Measurements from ENCODE around the gene TGFBRAP1. TPM values are rescaled to one million over a fixed set of nuclear protein-coding genes. Genes with fewer than 3 reads are reported as not detected.
"Not testable (repeated sequence)": the region's sequence is repeated elsewhere in the genome, so short reads cannot be mapped to it uniquely, and the experiment has no call there.

Gene TGFBRAP1
- total RNA-seq, 2 donors from 2014 or later = 15.5 to 17.4 TPM

DNA sequence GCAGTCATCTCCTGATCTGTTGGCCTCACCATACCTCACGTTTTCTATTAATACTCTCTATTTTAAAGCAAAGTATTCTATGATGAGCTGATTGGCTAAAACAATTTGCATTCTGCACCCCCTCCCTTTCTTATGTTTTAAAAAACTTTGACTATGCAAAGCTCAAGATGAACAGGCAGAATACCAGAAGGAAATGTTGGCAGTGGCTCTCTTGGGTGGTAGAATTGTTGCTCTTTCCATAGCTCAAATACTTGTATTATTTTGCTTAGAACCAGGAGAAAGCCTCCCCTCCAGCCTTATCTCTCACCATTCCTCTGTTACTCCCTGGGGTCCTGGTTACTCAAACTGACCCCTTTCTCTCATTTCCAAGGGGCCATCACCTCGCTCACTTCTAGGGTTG lies 73.6 kb downstream of the TGFBRAP1 start:
- H3K27ac ChIP-seq (ENCODE audit: low read depth, low read length) = no peak overlapping the region
- H3K4me3 ChIP-seq (ENCODE audit: low read length) = no peak overlapping the region
- H3K27me3 ChIP-seq (ENCODE audit: control insufficient read depth, insufficient read depth, low read length, poor library complexity, severe bottlenecking) = no peaks in the 10 kb centered on the region
- TF ChIP-seq, protein P1, sequence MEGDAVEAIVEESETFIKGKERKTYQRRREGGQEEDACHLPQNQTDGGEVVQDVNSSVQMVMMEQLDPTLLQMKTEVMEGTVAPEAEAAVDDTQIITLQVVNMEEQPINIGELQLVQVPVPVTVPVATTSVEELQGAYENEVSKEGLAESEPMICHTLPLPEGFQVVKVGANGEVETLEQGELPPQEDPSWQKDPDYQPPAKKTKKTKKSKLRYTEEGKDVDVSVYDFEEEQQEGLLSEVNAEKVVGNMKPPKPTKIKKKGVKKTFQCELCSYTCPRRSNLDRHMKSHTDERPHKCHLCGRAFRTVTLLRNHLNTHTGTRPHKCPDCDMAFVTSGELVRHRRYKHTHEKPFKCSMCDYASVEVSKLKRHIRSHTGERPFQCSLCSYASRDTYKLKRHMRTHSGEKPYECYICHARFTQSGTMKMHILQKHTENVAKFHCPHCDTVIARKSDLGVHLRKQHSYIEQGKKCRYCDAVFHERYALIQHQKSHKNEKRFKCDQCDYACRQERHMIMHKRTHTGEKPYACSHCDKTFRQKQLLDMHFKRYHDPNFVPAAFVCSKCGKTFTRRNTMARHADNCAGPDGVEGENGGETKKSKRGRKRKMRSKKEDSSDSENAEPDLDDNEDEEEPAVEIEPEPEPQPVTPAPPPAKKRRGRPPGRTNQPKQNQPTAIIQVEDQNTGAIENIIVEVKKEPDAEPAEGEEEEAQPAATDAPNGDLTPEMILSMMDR (conservative IDR thresholded peaks at IDR 0.05) = no peak
- Mint-ChIP-seq H3K36me3 (ENCODE audit: low read depth) (peaks cover 2% of the 10 kb centered on the region), H3K4me1 (no peaks in the 10 kb centered on the region), H3K27ac (no peak overlapping the region), H3K27me3 (ENCODE audit: insufficient read depth) (no peaks in the 10 kb centered on the region), H3K4me3 (no peak overlapping the region), H3K9me3 (peaks cover 8% of the 10 kb centered on the region)
- no peaks in the 10 kb centered on the region for H3K9me3 ChIP-seq (ENCODE audit: control insufficient read depth, low read length)
- 96% methylated on average over 2 of the region's 2 CpGs; no CpG with 5 or more reads in 1 of the 2 experiments for WGBS, 2 experiments (ENCODE audit: insufficient coverage in 1 of 2, insufficient read length in 1 of 2)
- H3K36me3 ChIP-seq (ENCODE audit: control insufficient read depth, insufficient read depth, low read length) = no peaks in the 10 kb centered on the region
- no peak overlapping the region for H3K9ac ChIP-seq (ENCODE audit: extremely low read depth, low read length, poor library complexity, severe bottlenecking)
- peaks cover 8% of the 10 kb centered on the region for H3K4me1 ChIP-seq (ENCODE audit: control insufficient read depth, insufficient read depth, low read length)
- no peak for DNase-seq

DNA sequence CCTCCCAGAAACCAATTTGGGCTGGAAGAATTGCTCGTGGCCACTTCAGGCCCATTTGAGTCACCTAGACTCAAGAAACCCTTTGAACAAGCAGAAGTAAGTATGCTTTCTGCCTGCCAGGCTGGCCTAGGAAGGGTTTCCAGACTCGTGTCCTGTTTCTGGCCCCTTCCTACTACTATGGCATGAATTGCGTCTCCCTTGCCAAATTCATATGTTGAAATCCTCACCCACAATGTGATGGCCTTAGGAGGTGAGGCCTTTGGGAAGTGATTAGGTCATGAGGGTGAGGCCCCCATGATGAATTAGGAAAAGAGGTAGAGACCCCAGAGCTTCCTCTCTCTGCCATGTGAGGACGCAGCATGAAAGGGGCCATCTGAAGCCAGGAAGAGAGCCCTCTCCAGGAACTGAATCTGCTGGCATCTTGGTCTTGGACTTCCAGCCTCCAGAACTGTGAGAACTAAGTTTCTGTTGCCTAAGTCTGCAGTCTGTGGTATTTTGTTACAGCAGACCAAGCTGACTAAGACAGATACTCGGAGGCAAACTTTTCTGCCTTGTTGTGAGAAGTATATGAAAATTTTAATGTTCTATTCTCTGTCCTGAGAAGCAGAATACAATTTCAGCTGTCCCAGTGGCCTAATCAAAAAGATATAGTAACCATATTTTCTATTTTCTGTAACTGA lies 74.9 kb downstream of the TGFBRAP1 start:
- DNase-seq = no peak
- Histone ChIP-seq H3K27me3 (ENCODE audit: control insufficient read depth, insufficient read depth, low read length, poor library complexity, severe bottlenecking) (no peaks in the 10 kb centered on the region), H3K9ac (ENCODE audit: extremely low read depth, low read length, poor library complexity, severe bottlenecking) (no peak overlapping the region), H3K36me3 (ENCODE audit: control insufficient read depth, insufficient read depth, low read length) (no peaks in the 10 kb centered on the region), H3K4me1 (ENCODE audit: control insufficient read depth, insufficient read depth, low read length) (peaks cover 8% of the 10 kb centered on the region), H3K27ac (ENCODE audit: low read depth, low read length) (no peak overlapping the region), H3K4me3 (ENCODE audit: low read length) (no peak overlapping the region), H3K9me3 (ENCODE audit: control insufficient read depth, low read length) (no peaks in the 10 kb centered on the region)
- H3K27ac Mint-ChIP-seq = no peak overlapping the region
- H3K27me3 Mint-ChIP-seq (ENCODE audit: insufficient read depth) = no peaks in the 10 kb centered on the region
- H3K4me1 Mint-ChIP-seq = no peaks in the 10 kb centered on the region
- H3K4me3 Mint-ChIP-seq = no peak overlapping the region
- H3K9me3 Mint-ChIP-seq = peaks cover 18% of the 10 kb centered on the region
- 96 to 100% methylated on average over 3 to 5 of the region's 5 CpGs for WGBS, 2 experiments (ENCODE audit: insufficient coverage in 1 of 2, insufficient read length in 1 of 2)
- H3K36me3 Mint-ChIP-seq (ENCODE audit: low read depth) = peaks cover 2% of the 10 kb centered on the region
- TF ChIP-seq, protein P1 (conservative IDR thresholded peaks at IDR 0.05) = no peak

DNA sequence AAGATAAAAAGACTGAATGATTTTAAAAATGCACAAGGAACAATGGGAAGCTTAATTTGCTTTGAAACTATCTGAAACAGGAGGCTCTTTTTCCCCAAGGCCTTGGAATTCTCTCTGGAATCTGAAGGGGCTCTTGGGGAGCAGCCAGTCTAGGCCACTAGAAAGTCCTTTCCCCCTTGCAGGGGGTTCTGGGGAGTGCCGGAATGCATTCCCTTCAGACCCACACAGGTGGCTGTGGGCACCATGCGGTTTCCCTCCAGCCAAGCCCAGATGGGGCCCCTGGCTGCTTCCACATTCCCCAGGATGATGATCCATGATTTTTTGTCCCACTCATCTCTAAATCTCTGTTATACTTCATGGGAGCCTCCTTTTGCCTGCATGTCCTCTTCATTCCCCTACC lies 77.3 kb downstream of the TGFBRAP1 start:
- Histone ChIP-seq H3K9me3 (ENCODE audit: control insufficient read depth, low read length) (no peaks in the 10 kb centered on the region), H3K27me3 (ENCODE audit: control insufficient read depth, insufficient read depth, low read length, poor library complexity, severe bottlenecking) (no peaks in the 10 kb centered on the region), H3K9ac (ENCODE audit: extremely low read depth, low read length, poor library complexity, severe bottlenecking) (no peak overlapping the region), H3K27ac (ENCODE audit: low read depth, low read length) (no peak overlapping the region), H3K4me3 (ENCODE audit: low read length) (no peak overlapping the region), H3K36me3 (ENCODE audit: control insufficient read depth, insufficient read depth, low read length) (no peaks in the 10 kb centered on the region), H3K4me1 (ENCODE audit: control insufficient read depth, insufficient read depth, low read length) (peaks cover 8% of the 10 kb centered on the region)
- H3K27me3 Mint-ChIP-seq (ENCODE audit: insufficient read depth) = no peaks in the 10 kb centered on the region
- WGBS, 2 experiments (ENCODE audit: insufficient coverage in 1 of 2, insufficient read length in 1 of 2) = 88 to 100% methylated on average over 1 to 2 of the region's 2 CpGs
- peaks cover 27% of the 10 kb centered on the region for H3K9me3 Mint-ChIP-seq
- no peak overlapping the region for H3K4me3 Mint-ChIP-seq
- TF ChIP-seq, protein P1 (conservative IDR thresholded peaks at IDR 0.05) = no peak
- no peak overlapping the region for H3K27ac Mint-ChIP-seq
- H3K4me1 Mint-ChIP-seq = no peaks in the 10 kb centered on the region
- DNase-seq = no peak
- H3K36me3 Mint-ChIP-seq (ENCODE audit: low read depth) = peaks cover 2% of the 10 kb centered on the region

DNA sequence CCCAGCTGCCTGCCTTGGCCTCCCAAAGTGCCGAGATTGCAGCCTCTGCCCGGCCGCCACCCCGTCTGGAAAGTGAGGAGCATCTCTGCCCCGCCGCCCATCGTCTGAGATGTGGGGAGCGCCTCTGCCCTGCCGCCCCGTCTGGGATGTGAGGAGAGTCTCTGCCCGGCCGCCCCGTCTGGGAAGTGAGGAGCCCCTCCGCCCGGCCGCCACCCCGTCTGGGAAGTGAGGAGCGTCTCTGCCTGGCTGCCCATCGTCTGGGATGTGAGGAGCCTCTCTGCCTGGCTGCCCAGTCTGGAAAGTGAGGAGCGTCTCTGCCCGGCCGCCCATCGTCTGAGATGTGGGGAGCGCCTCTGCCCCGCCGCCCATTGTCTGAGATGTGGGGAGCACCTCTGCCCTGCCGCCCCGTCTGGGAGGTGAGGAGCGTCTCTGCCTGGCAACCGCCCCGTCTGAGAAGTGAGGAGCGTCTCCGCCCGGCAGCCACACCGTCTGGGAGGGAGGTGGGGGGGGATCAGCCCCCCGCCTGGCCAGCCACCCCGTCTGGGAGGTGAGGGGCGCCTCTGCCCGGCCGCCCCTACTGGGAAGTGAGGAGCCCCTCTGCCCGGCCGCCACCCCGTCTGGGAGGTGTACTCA lies 78.4 kb downstream of the TGFBRAP1 start:
- not testable (repeated sequence) for H3K36me3 ChIP-seq (ENCODE audit: control insufficient read depth, insufficient read depth, low read length); H3K4me1 ChIP-seq (ENCODE audit: control insufficient read depth, insufficient read depth, low read length); H3K27ac ChIP-seq (ENCODE audit: low read depth, low read length); H3K36me3 Mint-ChIP-seq (ENCODE audit: low read depth); H3K27me3 ChIP-seq (ENCODE audit: control insufficient read depth, insufficient read depth, low read length, poor library complexity, severe bottlenecking); H3K4me1 Mint-ChIP-seq; H3K27ac Mint-ChIP-seq; H3K9me3 ChIP-seq (ENCODE audit: control insufficient read depth, low read length); H3K27me3 Mint-ChIP-seq (ENCODE audit: insufficient read depth); H3K4me3 ChIP-seq (ENCODE audit: low read length); DNase-seq; H3K9ac ChIP-seq (ENCODE audit: extremely low read depth, low read length, poor library complexity, severe bottlenecking); H3K4me3 Mint-ChIP-seq
- WGBS, 2 experiments (ENCODE audit: insufficient coverage in 1 of 2, insufficient read length in 1 of 2) = 94 to 100% methylated on average over 5 to 40 of the region's 43 CpGs
- peaks cover 27% of the 10 kb centered on the region for H3K9me3 Mint-ChIP-seq
